AG09319 (cell line): ENCODE data around the gene TMEM51.

Source experiments
- DNase-seq: peaks from one replicate; pipeline ENCODE4 v3.0.0-alpha.2; 2010; ENCODE audit warnings: low read depth; ENCODE audit errors: extremely low read depth
- TF ChIP-seq, protein P1 (sequence below): IDR thresholded peaks from 2 replicates; pipeline ENCODE4 v1.5.1; 2011; ENCODE audit warnings: low read depth, mild to moderate bottlenecking, inconsistent platforms, low read length, moderate library complexity

The TMEM51 gene

DNA sequence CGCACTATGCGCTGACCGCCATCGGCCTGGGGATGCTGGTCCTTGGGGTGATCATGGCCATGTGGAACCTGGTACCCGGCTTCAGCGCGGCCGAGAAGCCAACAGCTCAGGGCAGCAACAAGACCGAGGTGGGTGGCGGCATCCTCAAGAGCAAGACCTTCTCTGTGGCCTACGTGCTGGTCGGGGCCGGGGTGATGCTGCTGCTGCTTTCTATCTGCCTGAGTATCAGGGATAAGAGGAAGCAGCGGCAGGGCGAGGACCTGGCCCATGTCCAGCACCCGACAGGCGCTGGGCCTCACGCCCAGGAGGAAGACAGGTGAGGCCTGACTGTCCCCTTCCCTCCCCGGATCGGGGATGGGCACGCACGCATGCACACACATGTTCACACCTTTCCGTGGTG, 61.6 kb downstream of the TMEM51 start:
- TF ChIP-seq, protein P1, sequence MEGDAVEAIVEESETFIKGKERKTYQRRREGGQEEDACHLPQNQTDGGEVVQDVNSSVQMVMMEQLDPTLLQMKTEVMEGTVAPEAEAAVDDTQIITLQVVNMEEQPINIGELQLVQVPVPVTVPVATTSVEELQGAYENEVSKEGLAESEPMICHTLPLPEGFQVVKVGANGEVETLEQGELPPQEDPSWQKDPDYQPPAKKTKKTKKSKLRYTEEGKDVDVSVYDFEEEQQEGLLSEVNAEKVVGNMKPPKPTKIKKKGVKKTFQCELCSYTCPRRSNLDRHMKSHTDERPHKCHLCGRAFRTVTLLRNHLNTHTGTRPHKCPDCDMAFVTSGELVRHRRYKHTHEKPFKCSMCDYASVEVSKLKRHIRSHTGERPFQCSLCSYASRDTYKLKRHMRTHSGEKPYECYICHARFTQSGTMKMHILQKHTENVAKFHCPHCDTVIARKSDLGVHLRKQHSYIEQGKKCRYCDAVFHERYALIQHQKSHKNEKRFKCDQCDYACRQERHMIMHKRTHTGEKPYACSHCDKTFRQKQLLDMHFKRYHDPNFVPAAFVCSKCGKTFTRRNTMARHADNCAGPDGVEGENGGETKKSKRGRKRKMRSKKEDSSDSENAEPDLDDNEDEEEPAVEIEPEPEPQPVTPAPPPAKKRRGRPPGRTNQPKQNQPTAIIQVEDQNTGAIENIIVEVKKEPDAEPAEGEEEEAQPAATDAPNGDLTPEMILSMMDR, result no peak
- DNase-seq, result no peak

DNA sequence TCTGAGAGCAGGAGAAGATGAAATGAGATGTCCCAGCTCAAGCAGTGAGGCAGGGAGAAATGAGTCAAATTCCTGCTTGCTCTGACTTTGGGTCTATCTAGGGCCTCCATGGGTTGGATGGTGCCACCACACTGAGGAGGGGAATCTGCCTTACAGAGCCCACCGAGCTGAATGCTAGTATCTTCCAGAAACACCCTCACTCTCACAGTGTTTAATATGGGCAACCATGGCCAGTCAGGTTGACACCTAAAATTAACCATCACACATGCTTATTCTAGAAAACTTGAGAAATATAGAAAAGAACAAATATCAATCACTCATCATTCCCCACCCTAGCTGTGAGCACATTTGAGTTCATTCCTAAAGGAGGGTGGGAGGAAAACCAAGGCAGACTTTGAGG, 64.1 kb downstream of the TMEM51 start:
- TF ChIP-seq, protein P1, result no peak
- DNase-seq, result no peak

DNA sequence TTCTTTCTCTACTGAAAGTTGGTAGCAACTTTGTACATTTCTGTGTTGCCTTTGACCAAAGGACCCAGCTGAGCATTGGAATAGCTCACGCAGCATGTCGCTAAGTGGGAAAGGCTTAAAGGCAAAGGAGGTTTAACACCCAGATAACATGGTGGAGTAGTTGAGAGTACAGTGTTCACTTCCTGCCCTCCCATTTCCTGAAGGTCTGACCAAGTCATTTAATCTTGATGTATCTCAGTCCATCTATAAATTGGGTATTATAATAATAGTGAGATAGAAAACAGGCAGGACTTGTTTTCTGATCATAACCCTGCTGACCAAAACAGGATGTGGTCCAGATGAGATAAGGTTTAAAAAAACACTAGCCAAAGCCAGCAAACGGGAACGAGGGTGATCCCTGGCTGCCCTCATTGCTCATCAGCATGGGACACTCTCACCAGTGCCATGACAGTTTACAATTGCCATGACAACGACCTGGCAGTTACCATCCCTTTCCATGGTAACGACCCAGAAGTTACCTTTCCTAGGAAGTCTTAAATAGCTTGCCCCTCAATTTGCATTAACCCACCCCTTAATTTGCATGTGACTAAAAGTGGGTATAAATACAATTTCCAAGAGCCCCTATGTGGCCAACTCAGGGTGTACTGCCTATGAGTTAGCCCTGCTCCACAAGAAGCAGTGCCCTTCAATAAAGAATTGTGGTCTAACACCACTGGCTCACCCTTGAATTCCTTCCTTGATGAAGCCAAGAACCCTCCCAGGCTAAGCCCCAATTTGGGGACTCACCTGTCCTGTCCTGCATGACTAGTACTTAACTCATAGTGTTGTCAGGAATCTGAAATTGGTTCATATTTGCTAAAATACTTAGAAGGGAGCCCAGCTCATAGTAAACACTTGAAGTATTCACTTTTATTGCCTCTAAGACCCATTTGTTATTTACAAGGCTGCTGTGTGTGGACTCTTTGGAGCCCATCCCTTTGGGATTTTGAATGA, 65.0 kb downstream of the TMEM51 start:
- no peak for DNase-seq
- TF ChIP-seq, protein P1, result no peak

DNA sequence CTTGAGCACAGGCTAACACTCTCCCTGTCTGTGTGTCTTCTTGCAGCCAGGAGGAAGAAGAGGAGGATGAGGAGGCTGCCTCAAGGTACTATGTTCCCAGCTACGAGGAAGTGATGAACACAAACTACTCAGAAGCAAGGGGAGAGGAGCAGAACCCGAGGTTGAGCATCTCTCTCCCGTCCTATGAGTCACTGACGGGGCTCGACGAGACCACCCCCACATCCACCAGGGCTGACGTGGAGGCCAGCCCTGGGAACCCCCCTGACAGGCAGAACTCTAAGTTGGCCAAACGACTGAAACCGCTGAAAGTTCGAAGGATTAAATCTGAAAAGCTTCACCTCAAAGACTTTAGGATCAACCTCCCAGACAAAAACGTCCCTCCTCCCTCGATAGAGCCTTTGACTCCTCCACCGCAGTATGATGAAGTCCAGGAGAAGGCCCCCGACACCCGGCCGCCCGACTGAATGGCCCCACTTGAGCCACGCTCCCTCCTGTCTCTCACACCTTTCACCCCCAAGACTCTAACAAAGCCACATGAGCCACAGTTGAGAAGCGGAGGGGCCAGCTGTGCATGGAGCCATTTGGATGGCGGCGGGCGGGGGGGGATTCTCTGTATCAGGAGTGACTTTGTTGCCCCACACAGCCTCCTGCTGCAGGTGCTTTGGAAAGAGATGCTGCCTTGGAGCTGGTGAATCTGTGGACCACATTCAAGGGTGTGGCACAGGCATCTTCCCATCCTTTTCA, 65.9 kb downstream of the TMEM51 start:
- DNase-seq, result no peak
- TF ChIP-seq, protein P1, result no peak

DNA sequence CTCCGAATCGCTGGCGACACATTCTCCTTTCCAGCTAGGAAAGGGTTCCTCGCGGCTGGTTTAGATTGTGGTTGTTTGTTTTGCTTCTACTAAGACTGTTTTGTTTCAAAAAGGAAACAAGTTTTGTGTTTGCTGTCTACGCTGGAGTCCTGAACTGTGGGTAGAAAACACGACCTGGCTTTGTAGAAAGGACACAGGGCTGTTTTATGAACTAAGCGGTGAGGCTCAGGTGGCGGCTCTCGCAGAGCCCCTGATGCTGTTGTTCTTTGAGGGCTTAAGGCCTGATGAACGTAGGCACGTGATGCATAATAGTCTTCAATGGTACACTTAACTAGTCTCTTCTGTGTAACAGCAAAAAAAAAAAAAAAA, 66.5 kb downstream of the TMEM51 start:
- no peak for DNase-seq
- TF ChIP-seq, protein P1, result no peak

DNA sequence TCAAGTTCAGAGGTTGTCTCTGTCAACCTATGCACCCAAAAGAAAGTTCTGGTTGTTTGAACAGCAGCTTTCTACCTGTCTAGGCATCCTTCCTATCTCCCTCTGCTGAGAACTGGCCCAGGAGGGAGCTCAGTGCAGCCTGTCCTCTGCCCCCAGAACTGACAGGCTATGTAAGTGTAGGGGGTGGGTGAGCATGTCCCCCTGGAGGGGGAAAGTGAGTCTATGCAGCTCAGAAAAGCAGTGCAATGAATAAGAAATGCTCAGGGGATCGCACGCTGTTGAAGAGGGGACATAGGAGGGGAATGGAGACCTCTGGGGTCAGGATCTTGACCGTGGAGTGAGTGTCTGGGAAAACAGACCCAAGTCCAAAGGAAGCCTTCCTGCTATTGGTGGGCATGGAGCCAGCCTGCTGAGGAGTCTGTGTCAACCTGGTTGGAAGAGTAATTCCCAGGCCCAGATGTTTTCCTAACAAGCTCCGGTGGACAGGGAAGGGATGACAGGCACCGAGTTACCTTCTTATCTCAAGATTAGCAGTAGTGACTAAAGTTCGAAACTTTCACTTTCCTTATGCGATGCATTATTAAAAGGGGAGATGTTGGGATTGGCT, 67.4 kb downstream of the TMEM51 start:
- TF ChIP-seq, protein P1, result no peak
- DNase-seq, result no peak
